Liver (tissue), 9 donors: ENCODE measurements around the gene PAOX. TPM values are rescaled to one million over a fixed set of nuclear protein-coding genes. Genes with fewer than 3 reads are reported as not detected.

Experiments
- DNase-seq: peaks from one replicate; pipeline ENCODE4 v3.0.0-alpha.2; 2017; ENCODE audit warnings: low spot score
- H3K27ac ChIP-seq, 2 donors: one replicate each; pipeline ENCODE4 v1.7.0; 2013; ENCODE audit warnings: inconsistent platforms in 2 of 2, low read length in 2 of 2, control low read depth in 1 of 2, low read depth in 1 of 2, mild to moderate bottlenecking in 1 of 2
- H3K27me3 ChIP-seq, 4 donors: one replicate each; pipeline versions ENCODE4 v1.6.1 to v1.7.0; 2013; ENCODE audit warnings: low read length in 3 of 4, inconsistent platforms in 1 of 4, mild to moderate bottlenecking in 1 of 4, moderate library complexity in 1 of 4; ENCODE audit not compliant: control insufficient read depth in 4 of 4, insufficient read depth in 4 of 4
- H3K36me3 ChIP-seq, 4 donors: one replicate each; pipeline versions ENCODE4 v1.6.1 to v1.7.0; 2013; ENCODE audit warnings: low read length in 3 of 4, mild to moderate bottlenecking in 3 of 4, low read depth in 1 of 4, moderate library complexity in 1 of 4; ENCODE audit not compliant: control insufficient read depth in 4 of 4, insufficient read depth in 3 of 4
- H3K4me1 ChIP-seq, 4 donors: one replicate each; pipeline versions ENCODE4 v1.6.1 to v1.7.0; 2013; ENCODE audit warnings: low read length in 3 of 4, mild to moderate bottlenecking in 3 of 4, moderate library complexity in 1 of 4; ENCODE audit not compliant: control insufficient read depth in 4 of 4, insufficient read depth in 4 of 4
- H3K4me3 ChIP-seq, 3 donors: one replicate each; pipeline versions ENCODE4 v1.6.1 to v1.7.0; 2013; ENCODE audit warnings: low read length in 3 of 3, control low read depth in 1 of 3, low read depth in 1 of 3, mild to moderate bottlenecking in 1 of 3
- H3K9ac ChIP-seq, 2 donors: one replicate each; pipeline ENCODE4 v1.7.0; 2013; ENCODE audit warnings: low read length in 2 of 2, mild to moderate bottlenecking in 2 of 2, moderate library complexity in 2 of 2, control low read depth in 1 of 2, low read depth in 1 of 2
- H3K9me3 ChIP-seq, 4 donors: one replicate each; pipeline versions ENCODE4 v1.6.1 to v1.7.0; 2013; ENCODE audit warnings: low read length in 3 of 4; ENCODE audit not compliant: control insufficient read depth in 4 of 4
- ATF3 ChIP-seq: IDR thresholded peaks from 2 replicates; pipeline ENCODE4 v1.6.1; 2016; ENCODE audit warnings: antibody characterized with exemption
- CTCF ChIP-seq: fragments of 150-350 bp; IDR thresholded peaks from 2 replicates; pipeline ENCODE4 v1.5.1; 2017; ENCODE audit warnings: improper control_type of control experiment, low read depth, low read length; ENCODE audit not compliant: missing input control
- EGR1 ChIP-seq, 2 donors: IDR thresholded peaks; 2 replicates each; pipeline ENCODE4 v1.6.1; 2016 to 2018; ENCODE audit warnings: antibody characterized with exemption in 2 of 2, low read depth in 2 of 2
- FOXA1 ChIP-seq: IDR thresholded peaks from 2 replicates; pipeline ENCODE4 v1.6.1; 2016; ENCODE audit warnings: antibody characterized with exemption
- FOXA2 ChIP-seq: IDR thresholded peaks from 2 replicates; pipeline ENCODE4 v1.6.1; 2016; ENCODE audit warnings: antibody characterized with exemption
- GABPA ChIP-seq, 2 donors: IDR thresholded peaks in 1 of 2; conservative IDR thresholded peaks in 1 of 2; 2 replicates each; pipeline ENCODE4 v1.6.1; 2016; ENCODE audit warnings: antibody characterized with exemption in 2 of 2, mild to moderate bottlenecking in 1 of 2, moderate library complexity in 1 of 2
- HNF4A ChIP-seq, 2 donors: conservative IDR thresholded peaks; 2 replicates each; pipeline ENCODE4 v1.6.1; 2016; ENCODE audit warnings: antibody characterized with exemption in 2 of 2, mild to moderate bottlenecking in 2 of 2
- HNF4G ChIP-seq: IDR thresholded peaks from 2 replicates; pipeline ENCODE4 v1.6.1; 2016; ENCODE audit warnings: antibody characterized with exemption
- JUND ChIP-seq, 2 donors: IDR thresholded peaks; 2 replicates each; pipeline ENCODE4 v1.6.1; 2016; ENCODE audit warnings: antibody characterized with exemption in 2 of 2
- MAX ChIP-seq: IDR thresholded peaks from 2 replicates; pipeline ENCODE4 v1.6.1; 2016; ENCODE audit warnings: antibody characterized with exemption
- NR2F2 ChIP-seq: IDR thresholded peaks from 2 replicates; pipeline ENCODE4 v1.6.1; 2016; ENCODE audit warnings: antibody characterized with exemption
- RAD21 ChIP-seq, 2 donors: IDR thresholded peaks; 2 replicates each; pipeline ENCODE4 v1.6.1; 2016; ENCODE audit warnings: antibody characterized with exemption in 2 of 2, mild to moderate bottlenecking in 2 of 2
- REST ChIP-seq: IDR thresholded peaks from 2 replicates; pipeline ENCODE4 v1.6.1; 2016; ENCODE audit warnings: antibody characterized with exemption, mild to moderate bottlenecking
- RXRA ChIP-seq, 2 donors: IDR thresholded peaks; 2 replicates each; pipeline ENCODE4 v1.6.1; 2017 to 2018; ENCODE audit warnings: antibody characterized with exemption in 2 of 2, mild to moderate bottlenecking in 1 of 2
- SP1 ChIP-seq: IDR thresholded peaks from 2 replicates; pipeline ENCODE4 v1.6.1; 2018; ENCODE audit warnings: antibody characterized with exemption, mild to moderate bottlenecking
- TAF1 ChIP-seq: conservative IDR thresholded peaks from 2 replicates; pipeline ENCODE4 v1.6.1; 2016; ENCODE audit warnings: antibody characterized with exemption, mild to moderate bottlenecking
- YY1 ChIP-seq: IDR thresholded peaks from 2 replicates; pipeline ENCODE4 v1.6.1; 2016; ENCODE audit warnings: antibody characterized with exemption, mild to moderate bottlenecking
- ZBTB33 ChIP-seq: IDR thresholded peaks from 2 replicates; pipeline ENCODE4 v1.6.1; 2016; ENCODE audit warnings: antibody characterized with exemption
- WGBS: extraction: QIAGEN DNeasy Blood & Tissue Kit; methylation state at CpG from one replicate; pipeline ENCODE4 v1.1.7; 2013; 5-methylcytosine and 5-hydroxymethylcytosine counted together
- polyA plus RNA-seq, 2 donors: library from polyadenylated mRNA; stranded (reverse) in 1 of 2; unstranded in 1 of 2; fragments of 200-250 nt in 1 of 2; fragments of >200 nt in 1 of 2; fragmentation: Nextera tagmentation in 1 of 2; extraction: Ambion mirVana in 1 of 2; gene quantifications; one replicate each; pipeline versions ENCODE4 v1.2.1 to v1.2.3, GENCODE V29; 2013 to 2015
- total RNA-seq, 2 donors: library from RNA; depleted of rRNA; stranded (reverse); fragments of >200 nt; gene quantifications; one replicate each; pipeline ENCODE4 v1.2.3, GENCODE V29; 2014
- donor health status: healthy.
- donor health status: healthy.
- donor health status: healthy.
- donor health status: healthy.
- donor health status: healthy.

PAOX gene
- total and polyA plus RNA-seq, 4 donors, result 4.8 to 17.8 (median 13.3) TPM

GRCh38 chr10:133370030-133370786 lies 8.9 kb upstream of the PAOX start:
- peaks cover 25 to 43% (median 41%) of the 10 kb centered on the region in 4 donors for H3K36me3 ChIP-seq
- 91% methylated on average over 24 of the region's 24 CpGs for WGBS
- DNase-seq, result no peak

More at GRCh38 chr10:133370030-133370786, 8.9 kb upstream of the PAOX start:
- TF ChIP-seq EGR1 (IDR thresholded peaks at IDR 0.05; ENCODE audit: low read depth in 2 of 2) (no peak), RXRA (IDR thresholded peaks at IDR 0.05) (no peak), SP1 (no peak), JUND (IDR thresholded peaks at IDR 0.05) (no peak), HNF4G (no peak), CTCF (no peak), HNF4A (conservative IDR thresholded peaks at IDR 0.05) (no peak), FOXA1 (no peak), RAD21 (IDR thresholded peaks at IDR 0.05) (no peak), TAF1 (no peak), ATF3 (no peak), ZBTB33 (no peak), MAX (no peak), GABPA (IDR thresholded peaks at IDR 0.05 in 1 of 2, conservative IDR thresholded peaks at IDR 0.05 in 1 of 2) (no peak), NR2F2 (no peak), FOXA2 (no peak), YY1 (no peak), REST (no peak)
- no peak overlapping the region for H3K27ac ChIP-seq
- no peak overlapping the region for H3K4me3 ChIP-seq
- H3K9me3 ChIP-seq, result no peaks in the 10 kb centered on the region
- H3K9ac ChIP-seq, result no peak overlapping the region
- H3K27me3 ChIP-seq, result no peaks in the 10 kb centered on the region
- H3K4me1 ChIP-seq, result peaks cover 8 to 42% (median 25%) of the 10 kb centered on the region in 4 donors
